Stimulated activated CD4-positive, alpha-beta T cell treated with anti-CD3 and anti-CD28 coated beads, TNF-alpha, amount 100 ng/mL, for 48 hours (primary cell): ENCODE measurements around the gene PLSCR2.
"Not testable (repeated sequence)": the region's sequence is repeated elsewhere in the genome, so short reads cannot be mapped to it uniquely, and the experiment has no call there.

Source experiments
- DNase-seq, 3 donors: peaks; one replicate each; pipeline ENCODE4 v3.0.0-alpha.2; 2020; ENCODE audit warnings: low read depth in 3 of 3

Gene PLSCR2

DNA sequence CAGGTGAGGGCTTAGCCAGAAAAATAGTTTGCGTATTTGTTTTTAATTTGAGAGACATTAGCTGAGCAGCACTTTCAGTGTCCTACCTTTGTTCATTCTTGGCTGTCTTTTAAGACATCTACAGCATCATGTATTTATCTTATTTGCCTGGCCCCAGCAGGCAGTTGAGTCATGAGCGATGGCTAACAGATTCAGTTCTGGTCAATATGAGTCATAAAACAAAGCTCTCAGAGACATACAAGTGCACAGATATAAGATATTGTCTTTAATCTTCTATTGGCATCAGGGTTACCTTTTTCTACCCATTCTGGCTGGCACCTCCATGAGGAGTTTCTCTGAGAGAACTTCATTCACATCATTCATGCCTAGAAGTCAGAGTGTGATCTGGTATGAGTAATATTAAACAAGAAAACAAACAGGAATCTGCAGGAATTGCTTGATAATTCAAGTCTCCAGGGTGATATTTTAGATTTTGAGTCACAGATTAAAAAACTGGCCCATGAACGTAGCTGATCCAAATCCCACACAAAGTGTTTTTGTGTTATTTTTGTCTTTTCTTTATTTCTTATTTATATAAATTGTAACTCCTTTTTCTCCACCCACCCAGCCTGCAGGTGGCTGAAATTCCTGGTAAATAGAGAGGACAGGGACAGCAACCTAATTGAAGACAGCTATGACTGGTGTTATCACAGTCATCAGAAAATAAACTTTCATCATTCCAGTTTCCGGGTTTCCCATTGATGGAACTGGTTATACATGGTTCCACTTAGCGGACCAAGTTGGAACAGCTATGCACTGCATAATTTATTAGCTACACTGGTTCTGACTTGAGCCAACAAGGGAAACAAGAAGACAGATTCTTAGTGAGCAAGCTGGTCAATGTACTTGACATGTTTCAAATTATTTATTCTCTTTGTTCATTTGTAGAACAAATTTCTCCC, 47.3 kb downstream of the PLSCR2 start:
- DNase-seq, result no peak

DNA sequence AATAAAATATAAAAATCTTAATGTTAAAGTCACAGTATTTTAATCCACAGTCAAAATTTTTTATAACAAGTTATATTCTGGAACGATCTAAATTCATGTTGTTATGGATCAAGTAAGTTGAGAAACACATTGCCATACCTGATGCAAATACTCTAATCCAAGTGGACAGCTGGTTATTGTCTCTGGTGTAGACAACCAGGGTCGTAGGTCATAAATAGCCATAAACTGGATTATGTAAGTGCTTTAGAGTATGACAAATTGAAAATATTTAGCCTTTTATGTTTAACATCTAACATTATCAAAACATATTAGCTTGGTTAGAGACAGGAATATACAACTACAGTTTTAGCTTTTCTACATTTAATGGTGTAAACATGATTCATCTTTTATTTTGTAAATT, 53.0 kb downstream of the PLSCR2 start:
- DNase-seq, result no peak

DNA sequence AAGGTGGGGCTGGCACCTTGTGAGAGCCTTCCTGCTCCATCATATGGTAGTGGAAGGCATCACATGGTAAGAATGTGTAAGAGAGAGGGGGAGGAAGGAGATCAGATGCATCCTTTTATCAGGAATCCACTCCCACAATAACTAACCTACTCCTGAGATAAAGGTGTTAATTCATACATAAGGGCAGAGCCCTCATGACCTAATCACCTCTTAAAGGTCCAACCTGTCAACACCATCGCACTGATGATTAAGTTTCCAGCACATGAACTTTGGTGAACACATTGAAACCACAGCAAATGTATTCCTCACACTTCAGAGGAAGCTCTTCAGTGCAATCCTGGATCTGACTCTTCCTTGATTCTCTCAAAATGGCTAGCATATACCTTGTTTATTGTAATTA, 55.4 kb downstream of the PLSCR2 start:
- no peak for DNase-seq

DNA sequence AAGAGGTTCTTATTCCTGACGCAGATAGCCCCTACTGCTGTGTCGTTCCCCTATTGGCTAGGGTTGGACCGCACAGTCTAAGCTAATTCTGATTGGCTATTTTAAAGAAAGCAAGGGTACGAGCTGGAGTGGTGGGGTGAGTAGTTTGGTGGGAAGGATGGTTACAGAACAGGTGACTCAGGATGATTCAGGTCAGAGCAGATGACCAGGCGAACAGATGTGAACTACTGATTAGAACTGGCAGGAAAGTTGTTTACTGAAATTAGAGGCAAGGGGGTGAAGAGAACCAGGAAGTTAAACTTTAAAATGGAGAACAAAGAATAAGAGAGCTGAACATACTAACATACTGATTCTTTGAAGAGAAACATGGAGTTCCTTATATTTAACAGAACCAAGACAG, 56.6 kb downstream of the PLSCR2 start:
- DNase-seq, result not testable (repeated sequence)

GRCh38 chr3:146407956-146408355, 61.4 kb downstream of the PLSCR2 start:
- no peak for DNase-seq

DNA sequence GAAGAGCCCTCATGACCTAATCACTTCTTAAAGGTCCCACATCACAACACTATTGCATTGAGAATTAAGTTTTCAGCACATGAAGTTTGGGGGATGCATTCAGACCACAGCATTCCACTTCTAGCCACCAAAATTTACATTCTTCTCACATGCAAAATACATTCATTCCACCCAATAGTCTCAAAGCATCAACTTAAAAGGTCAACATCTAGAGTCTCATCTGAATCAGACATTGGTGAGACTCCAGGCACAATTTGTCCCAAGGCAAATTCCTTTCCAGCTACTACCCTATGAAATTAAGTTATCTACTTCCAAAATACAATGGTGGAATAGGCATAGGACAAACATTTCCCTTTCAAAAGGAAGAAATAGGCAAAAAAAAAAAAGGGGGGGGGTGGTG, 64.9 kb downstream of the PLSCR2 start:
- no peak for DNase-seq

DNA sequence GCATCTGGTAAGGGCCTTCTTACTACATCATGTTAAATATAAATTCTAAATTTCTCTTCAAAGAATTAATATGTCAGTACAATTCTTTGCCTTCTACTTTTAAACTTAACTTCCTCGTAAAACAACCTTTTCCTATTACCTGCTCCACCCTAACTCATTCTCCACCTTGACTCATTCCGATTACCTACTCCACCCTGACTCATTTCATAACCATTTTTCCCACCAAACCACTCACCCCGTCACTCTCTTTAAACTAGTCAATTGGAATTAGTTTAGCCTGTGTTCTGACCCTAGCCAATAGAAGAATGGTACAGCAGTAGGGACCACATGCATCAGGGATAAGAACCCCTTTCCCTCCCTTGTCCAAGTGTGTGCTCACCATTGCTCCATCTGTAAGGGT, 65.6 kb downstream of the PLSCR2 start:
- no peak for DNase-seq

DNA sequence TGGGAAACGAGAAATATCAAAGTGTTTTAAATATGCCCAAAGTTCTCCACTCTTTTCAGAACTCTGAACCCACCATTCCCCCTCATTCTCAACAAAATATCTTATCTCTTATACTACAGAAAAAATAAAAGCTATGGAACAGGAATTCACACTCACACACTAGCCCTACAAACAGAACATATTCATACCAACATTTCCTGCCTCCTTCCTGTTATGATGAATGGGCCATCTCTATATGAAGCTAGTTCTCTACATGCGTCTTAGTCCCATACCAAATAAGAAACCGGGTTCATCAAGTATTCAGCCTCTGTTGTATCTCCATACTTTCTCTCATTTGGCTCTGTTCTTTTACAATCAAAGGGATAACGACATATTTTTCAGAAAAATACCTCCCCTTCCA, 72.6 kb downstream of the PLSCR2 start:
- DNase-seq, result no peak

DNA sequence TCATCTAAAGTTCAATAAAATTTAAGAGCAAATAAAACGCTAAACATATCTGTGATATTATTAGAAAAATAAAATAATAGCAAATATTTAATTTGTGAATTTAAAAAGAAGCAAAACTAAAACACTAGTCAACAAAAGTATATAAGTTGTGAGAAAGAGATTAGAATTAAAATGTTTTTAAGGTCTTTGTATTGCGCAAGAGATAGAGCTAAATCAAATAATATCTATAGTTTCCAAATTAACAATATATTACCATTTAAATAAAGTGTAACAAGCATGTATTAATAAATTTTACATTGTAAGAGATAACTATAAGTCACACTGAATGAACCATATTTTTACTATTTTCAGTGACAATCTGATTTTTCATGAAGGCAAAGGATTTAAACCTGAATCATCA, 74.2 kb downstream of the PLSCR2 start:
- DNase-seq, result no peak

GRCh38 chr3:146390957-146391356, 78.4 kb downstream of the PLSCR2 start:
- DNase-seq, result no peak

DNA sequence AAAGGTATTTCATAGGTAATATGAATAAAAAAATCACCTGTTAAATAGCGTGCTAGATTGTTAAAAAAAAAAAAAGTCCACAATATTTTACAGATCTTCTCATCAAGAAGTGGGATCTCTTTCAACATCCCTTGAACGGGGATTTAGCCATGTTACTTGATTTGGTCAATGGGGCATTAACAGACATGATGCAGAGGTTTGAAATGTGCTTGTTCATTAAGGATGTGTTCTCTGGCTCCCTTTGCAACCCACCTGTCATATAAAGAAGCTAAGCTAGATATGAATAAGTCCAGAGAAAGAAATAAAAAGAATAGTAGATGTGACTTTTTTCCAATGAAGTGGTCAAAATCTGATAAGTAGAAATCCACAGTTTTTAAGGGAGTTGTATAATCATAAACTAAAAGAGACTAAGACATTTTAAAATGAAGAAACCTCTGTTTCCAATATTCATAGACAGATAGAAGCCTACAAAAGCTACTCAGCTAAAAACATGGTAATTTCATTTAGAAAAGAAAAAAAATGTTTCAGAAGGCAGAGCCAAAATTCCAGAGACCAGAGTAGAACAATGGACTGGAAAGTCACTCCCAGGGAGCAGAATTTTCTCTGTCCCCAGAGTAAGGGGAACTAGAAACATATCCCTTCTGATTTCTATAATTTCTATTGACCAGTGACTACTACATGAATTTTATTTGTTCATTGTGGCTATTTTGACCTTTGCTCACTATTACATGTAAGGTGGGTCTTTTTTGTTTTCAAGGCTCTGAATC, 79.2 kb downstream of the PLSCR2 start:
- DNase-seq, result no peak

DNA sequence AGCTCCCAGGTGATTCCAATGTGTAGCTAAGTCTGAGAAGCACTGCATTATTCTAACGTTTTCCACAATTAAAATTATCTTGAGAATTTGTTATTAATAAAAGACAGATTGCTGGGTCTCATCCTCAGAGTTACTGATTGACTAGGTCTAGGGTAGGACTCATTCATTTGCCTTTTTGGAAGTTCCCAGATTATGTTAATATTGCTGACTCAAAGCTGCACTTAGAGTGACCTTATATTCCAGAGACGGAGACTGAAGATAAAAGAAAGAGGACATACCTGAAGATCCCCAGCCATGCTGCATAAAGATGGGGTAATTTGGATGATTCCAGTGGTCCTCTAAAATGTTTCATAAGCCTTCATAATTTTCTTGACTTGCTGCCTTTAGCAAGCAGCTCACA, 81.8 kb downstream of the PLSCR2 start:
- DNase-seq, result no peak

GRCh38 chr3:146386936-146387335, 82.4 kb downstream of the PLSCR2 start:
- no peak for DNase-seq

DNA sequence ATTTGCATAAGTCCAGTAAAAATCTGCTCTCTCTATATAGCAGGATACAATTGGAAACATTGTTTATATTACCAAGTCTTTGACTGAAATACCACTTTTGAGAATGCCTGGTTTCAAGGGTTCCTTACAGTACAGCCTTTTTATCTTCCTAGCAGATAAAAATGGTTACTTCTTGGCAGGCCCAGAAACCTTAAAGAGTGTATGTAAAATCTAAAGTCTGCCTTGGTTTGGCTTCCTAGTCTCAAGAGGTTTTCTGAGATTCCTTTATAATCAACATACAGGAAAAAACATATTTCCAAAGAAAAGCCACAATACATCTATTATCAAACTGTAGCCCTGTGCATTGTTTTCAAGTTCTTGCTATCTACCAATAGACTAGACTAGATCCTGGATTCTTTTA, 84.6 kb downstream of the PLSCR2 start:
- no peak for DNase-seq
